ENCODE measurements around the gene TOR1AIP2. TPM values are rescaled to one million over a fixed set of nuclear protein-coding genes. Genes with fewer than 3 reads are reported as not detected.

TOR1AIP2 gene
- total RNA-seq, 4 donors from 2014 or later = 51.1 to 69.8 (median 61.0) TPM

GRCh38 chr1:179817056-179817455 lies 60.5 kb downstream of the TOR1AIP2 start:
- Histone ChIP-seq H3K36me3 (no peaks in the 10 kb centered on the region), H3K4me3 (no peak overlapping the region), H3K9me3 (no peaks in the 10 kb centered on the region), H3K27me3 (peaks cover 0 to 11% (median 0%) of the 10 kb centered on the region in 4 donors), H3K27ac (no peak overlapping the region), H3K4me1 (peaks cover 0 to 38% (median 4%) of the 10 kb centered on the region in 3 donors)
- 93 to 94% methylated on average over 8 of the region's 8 CpGs for WGBS, 2 donors
- TF ChIP-seq POLR2A (IDR thresholded peaks at IDR 0.05) (no peak), CTCF (IDR thresholded peaks at IDR 0.05) (no peak)
- intact Hi-C loops (cut with DNase I) = no loop called here
- DNase-seq = no peak

GRCh38 chr1:179816196-179816960 lies 61.2 kb downstream of the TOR1AIP2 start:
- H3K27me3 ChIP-seq = peaks cover 0 to 16% (median 0%) of the 10 kb centered on the region in 4 donors
- TF ChIP-seq POLR2A (IDR thresholded peaks at IDR 0.05) = no peak
- TF ChIP-seq CTCF (IDR thresholded peaks at IDR 0.05) = no peak
- H3K27ac ChIP-seq = no peak overlapping the region
- no peaks in the 10 kb centered on the region for H3K9me3 ChIP-seq
- intact Hi-C loops (cut with DNase I) = no loop called here
- peaks cover 0 to 38% (median 4%) of the 10 kb centered on the region in 3 donors for H3K4me1 ChIP-seq
- 53 to 74% methylated on average over 16 to 17 of the region's 17 CpGs for WGBS, 2 donors
- no peak for DNase-seq
- H3K36me3 ChIP-seq = no peaks in the 10 kb centered on the region
- no peak overlapping the region for H3K4me3 ChIP-seq

GRCh38 chr1:179815641-179816040 lies 62.0 kb downstream of the TOR1AIP2 start:
- Histone ChIP-seq H3K36me3 (no peaks in the 10 kb centered on the region), H3K27me3 (peaks cover 0 to 23% (median 0%) of the 10 kb centered on the region in 4 donors), H3K9me3 (no peaks in the 10 kb centered on the region), H3K27ac (no peak overlapping the region), H3K4me1 (peaks cover 0 to 38% (median 4%) of the 10 kb centered on the region in 3 donors), H3K4me3 (peak overlapping the region in 3 of 4 donors; percentile 37 to 58 (median 47))
- intact Hi-C loops (cut with DNase I) = no loop called here
- TF ChIP-seq CTCF (IDR thresholded peaks at IDR 0.05) (no peak), POLR2A (IDR thresholded peaks at IDR 0.05) (no peak)
- no CpG with 5 or more reads among the region's 5 CpGs for WGBS, 2 donors
- no peak for DNase-seq

GRCh38 chr1:179814546-179814838 lies 63.1 kb downstream of the TOR1AIP2 start:
- H3K9me3 ChIP-seq = no peaks in the 10 kb centered on the region
- no peak overlapping the region for H3K27ac ChIP-seq
- WGBS, 2 donors = 0% methylated on average over 6 of the region's 16 CpGs
- DNase-seq = no peak
- intact Hi-C loops (cut with DNase I) = loop anchor here (5.0 kb wide), 1 partner anchor 107 kb away; no protein-coding TSS in a partner anchor
- H3K27me3 ChIP-seq = peaks cover 0 to 30% (median 0%) of the 10 kb centered on the region in 4 donors
- no peaks in the 10 kb centered on the region for H3K36me3 ChIP-seq
- H3K4me1 ChIP-seq = peaks cover 0 to 49% (median 6%) of the 10 kb centered on the region in 3 donors
- TF ChIP-seq POLR2A (IDR thresholded peaks at IDR 0.05) (no peak), CTCF (IDR thresholded peaks at IDR 0.05) (no peak)
- H3K4me3 ChIP-seq = peak overlapping the region in 3 of 4 donors; percentile 37 to 58 (median 47)
